HG03108 (cell line): ENCODE results near the gene KCNIP1.

Experiments used
- ATAC-seq: cut with Tn5 transposase; IDR thresholded peaks from one replicate; pipeline ENCODE4 v1.9.1; 2021; ENCODE audit warnings: moderate library complexity; ENCODE audit not compliant: unreplicated experiment

The KCNIP1 gene

DNA sequence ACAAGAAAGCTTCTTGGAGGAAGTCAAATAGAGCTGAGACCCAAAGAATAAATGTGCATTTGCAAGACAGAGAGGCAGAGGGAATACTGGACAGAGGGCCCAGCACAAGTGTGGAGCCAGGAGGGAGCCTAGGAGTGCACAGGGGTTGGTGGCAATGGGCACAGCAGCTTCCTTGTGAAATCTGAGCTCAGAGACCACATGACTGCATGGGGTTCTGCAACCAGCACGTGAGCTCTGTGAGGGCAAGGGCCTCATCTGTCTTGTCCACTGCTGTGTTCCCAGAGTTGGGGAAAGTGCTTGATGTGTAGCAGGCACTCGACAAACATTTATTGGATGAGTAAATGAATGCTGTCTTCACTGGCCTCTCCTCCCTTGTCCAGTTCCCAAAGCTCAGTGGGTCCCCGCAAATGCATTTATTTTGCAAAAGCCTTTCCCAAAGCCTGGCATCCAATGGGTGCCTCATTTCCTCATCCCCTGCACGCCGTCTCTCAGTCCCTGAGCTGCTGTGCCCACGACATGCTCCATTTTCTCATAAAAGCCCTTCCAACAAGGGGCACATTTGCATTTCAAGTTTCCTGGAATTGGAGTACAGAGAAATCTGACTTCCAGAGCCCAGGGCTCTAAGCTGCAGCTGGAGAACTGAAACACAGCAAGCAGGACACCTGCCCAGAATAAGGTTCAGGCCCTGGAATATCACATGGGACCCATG lies 58.5 kb downstream of the KCNIP1 start:
- no peak for ATAC-seq

- ATAC-seq: no peak
Observed at GRCh38 chr5:170562875-170563228, 59.0 kb downstream of the KCNIP1 start.

DNA sequence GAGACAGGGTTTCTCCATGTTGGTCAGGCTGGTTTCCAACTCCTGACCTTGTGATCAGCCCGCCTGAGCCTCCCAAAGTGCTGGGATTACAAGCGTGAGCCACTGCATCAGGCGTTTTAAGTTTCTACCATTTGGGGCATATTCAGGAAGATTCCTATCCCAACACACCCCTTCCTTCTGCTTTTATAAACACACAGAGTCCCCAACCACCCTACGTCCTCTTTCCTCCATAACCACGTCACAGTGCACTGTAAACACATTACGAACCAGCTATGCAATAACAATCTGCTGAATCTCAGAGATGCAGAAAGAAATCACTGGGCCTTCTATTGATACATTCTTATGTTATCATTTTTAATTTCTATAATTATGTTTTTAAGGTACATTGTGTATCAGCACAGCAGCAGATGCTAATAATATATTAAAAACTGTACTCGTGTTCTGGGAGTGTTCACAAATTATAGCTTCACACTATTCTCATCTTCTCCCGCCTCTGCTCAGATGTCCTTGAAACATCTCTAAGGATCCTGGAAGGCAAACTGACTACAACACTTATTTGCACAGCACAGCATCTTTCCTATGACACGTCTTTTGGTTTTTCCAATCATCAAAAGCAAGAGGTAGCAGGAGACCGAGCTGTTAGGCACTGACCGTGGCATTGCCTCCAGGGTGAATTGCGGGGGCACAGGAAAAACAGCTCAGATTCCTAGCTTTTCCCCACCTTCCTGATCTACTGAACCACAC lies 60.2 kb downstream of the KCNIP1 start:
- no peak for ATAC-seq

DNA sequence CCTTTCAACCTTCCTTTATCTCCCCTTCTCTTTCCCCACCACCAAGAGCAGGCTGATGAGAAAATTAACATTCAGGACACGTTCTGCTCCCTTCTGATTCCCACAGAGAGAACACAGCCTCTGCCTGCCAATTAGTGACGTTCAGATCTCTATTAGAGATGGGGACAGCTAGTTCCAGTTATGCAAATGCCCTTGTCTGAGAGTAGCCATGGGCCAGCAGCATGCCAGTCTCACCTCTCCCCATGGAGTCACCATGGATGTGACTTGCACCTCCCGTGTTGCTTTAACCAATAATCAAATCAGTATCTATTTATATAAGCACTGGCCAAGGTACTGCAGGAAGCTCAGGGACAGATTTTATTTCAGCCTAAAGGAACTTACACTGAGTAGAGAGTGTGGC lies 61.3 kb downstream of the KCNIP1 start:
- no peak for ATAC-seq

- no peak for ATAC-seq
Observed at GRCh38 chr5:170569101-170569500, 65.3 kb downstream of the KCNIP1 start.

DNA sequence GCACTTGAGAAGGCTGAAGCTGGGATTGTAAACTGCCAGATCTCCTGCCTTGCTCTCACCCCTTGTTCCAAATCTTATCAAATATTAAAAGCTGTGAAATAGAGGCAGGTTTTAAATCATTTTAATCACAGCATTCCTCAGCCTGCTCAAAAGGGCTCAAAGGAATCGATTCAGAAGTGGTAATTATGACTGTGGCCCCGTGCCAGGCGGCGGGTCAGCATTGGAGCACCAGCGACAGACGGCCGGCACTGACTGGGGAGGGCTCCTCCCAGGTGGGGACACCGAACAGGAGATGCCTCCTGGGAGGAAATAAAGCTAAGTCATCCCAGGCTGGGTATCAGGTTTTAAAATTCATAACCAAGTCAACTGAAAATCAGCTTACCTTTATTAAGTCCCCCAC lies 66.7 kb downstream of the KCNIP1 start:
- ATAC-seq: no peak

DNA sequence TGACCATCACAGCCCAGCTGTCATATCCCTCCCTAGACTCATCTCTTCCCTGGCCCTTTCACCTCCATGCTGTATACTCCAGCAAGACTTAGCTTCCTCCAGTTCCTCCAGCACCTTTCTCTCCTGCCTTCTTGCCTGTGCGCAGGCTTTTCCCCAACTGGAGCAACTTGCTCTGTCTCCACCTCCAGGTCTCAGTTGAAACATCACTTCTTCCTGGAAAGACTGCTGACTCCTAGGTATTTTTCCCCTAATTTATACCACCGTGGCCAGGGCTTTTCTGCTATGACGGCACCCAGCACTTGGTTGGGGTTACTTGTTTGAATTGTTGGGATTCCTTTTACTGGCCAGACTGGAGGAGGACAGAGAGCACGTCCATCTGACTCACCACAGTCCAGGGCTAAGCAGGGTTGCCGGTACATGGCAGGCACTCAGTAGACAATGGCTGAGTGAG lies 67.5 kb downstream of the KCNIP1 start:
- no peak for ATAC-seq

DNA sequence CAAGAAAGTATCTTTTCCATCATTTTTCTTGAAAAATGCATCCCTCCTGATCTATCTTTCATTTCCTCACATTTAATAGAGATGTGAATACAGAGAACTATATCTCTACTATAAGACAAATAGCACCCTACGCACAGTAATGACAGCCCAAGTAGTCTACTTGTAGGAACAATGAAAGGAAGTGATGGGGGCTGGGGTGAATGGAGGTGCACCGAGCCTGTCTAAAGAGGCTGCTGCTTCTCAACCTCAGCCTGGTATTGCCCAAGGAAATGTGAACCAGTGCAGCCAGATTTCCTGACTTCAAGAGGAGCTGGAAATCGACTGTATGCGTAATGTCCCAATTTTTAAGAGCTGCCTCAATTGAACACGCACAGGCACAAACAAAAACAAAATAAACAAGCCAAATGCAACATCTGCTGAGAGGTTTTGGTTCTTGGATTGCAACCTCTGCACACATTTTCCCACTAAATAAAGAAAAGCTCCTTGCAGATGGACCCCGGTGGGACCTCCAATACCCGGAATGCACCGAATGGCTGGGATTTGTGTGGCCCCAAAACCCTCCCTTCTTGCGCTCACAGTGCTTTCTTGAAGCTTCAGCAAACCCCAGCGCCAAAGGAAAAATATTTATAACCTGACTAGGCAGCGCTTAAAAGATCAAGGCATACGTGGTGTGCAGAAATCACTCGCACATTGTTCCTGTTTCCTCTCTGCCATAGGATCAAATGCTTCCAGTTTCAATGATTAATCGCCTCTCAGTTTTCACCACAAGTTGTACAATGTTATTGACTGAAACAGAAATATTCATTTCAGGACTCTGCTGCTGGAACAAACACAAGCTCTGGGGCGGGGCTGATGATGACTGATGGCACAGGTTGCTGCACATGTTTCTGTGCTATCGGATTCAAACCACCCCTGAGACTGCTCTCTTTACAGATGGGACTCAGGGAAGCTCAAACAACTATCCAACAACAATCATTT lies 68.3 kb downstream of the KCNIP1 start:
- peak; percentile 71 for ATAC-seq

- ATAC-seq: no peak
Observed at GRCh38 chr5:170573114-170573513, 69.3 kb downstream of the KCNIP1 start.

- ATAC-seq: no peak
Observed at GRCh38 chr5:170573660-170574059, 69.8 kb downstream of the KCNIP1 start.

DNA sequence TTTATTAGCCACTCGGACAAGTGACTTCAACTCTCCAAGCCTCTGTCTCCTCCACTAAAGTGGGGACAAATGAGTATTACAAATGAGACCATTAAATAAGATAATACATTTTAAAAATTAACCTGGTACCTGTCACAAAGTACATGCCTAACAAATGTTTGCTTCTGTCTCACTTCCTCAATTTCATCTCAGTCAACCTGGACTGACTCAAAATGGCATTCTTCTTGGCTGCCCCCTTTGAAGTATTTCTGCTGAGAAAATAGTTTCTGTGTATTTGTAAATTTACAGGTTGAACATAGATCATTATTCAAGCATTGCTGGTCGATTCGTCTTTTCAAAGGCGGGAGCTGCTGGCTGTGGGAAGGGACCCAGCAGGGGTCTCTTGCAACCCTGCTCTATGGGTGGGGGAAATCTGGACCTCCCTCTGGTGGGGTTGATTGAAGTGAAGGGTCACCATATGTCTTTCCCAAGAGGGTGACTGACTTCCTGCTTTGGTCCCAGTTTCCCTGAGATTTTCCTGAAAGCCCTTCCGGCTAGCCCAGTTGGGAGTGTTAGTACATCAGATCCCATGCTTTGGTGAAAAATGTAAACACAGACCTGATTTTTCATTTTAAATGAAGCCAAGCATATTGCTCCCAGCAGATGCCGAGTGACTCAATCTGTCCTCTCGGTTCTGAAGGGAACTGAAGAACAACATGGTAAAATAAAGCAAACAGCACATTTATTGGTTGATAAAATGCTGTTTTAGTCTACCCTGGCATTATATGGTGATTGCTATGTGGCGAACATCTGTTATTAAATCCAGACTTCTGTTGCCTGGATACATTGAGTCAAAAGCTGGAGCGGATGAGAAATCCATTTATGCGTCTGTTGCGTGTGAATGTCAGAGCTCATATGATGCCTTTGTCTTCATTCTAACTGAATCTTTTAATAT lies 73.0 kb downstream of the KCNIP1 start:
- ATAC-seq: no peak

GRCh38 chr5:170579601-170580000 lies 75.8 kb downstream of the KCNIP1 start:
- ATAC-seq: no peak

DNA sequence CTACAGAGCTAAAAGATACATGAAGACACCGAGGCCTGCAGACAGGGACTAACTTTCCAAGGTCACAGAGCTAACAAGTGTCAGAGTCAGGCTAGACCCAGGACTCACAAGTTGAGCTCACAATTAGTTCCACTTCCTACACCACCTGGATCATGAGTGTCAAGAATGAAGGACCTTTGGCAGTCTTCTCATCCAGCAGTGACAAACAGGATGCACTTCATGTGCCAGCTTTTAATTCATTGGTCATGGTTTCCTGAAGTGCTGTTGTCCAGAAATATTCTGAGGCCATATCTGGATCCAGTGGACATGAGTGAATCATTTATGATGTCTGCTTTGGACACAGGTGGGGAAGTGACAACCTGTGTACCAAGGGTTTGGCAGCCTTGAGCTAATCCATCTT lies 77.4 kb downstream of the KCNIP1 start:
- no peak for ATAC-seq

DNA sequence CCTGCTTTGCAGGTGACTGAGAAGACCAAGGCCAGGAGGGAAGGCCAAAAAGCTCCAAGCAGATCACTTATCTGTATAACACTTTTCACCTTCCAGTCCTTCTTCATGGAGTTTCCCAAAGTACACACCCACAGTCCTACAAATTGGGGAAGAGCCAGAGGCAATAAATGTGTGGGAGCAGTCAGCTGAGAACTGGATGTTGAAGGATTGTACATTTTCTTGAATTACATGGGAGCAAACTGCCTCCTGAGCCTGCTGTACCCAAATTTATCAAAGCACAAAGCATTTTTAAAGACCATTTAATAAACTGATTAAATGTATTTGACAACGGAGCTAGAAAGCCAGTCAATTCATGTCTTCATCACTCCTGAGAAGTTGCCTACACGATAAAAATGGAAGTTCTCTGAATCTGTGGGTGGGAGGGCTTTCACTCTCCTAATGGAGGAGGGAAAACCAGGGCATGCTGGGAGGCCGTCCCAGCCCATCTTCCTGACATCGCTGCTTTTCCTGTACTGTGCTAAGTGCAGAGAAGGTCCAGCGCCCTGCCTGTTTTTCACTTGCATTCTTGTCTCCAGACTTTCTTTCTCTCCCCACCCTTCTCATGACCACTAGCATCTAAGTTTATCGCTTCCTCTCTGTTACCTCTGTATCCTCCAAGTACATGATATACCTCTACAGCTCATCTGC lies 79.0 kb downstream of the KCNIP1 start:
- no peak for ATAC-seq

DNA sequence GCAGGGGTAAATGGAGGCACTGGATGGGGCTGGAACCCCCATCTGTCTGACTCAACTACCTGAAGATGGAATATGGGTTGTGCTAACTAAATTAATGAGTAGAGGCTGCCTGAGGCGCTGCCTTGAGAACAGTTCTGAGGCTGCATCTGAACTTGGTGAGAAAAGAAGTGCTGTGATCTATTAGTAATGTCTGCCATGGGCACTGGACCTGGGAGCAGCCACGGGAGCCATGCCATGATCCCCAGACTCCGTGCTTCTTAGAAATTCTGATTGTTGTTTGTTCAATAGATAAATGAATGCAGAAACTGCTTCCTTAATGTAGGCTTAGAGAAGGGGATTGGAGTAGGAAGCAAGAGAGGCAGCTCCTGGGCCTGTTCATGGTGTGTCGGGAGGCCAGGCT lies 80.2 kb downstream of the KCNIP1 start:
- no peak for ATAC-seq

GRCh38 chr5:170584450-170585058 lies 80.7 kb downstream of the KCNIP1 start:
- no peak for ATAC-seq

DNA sequence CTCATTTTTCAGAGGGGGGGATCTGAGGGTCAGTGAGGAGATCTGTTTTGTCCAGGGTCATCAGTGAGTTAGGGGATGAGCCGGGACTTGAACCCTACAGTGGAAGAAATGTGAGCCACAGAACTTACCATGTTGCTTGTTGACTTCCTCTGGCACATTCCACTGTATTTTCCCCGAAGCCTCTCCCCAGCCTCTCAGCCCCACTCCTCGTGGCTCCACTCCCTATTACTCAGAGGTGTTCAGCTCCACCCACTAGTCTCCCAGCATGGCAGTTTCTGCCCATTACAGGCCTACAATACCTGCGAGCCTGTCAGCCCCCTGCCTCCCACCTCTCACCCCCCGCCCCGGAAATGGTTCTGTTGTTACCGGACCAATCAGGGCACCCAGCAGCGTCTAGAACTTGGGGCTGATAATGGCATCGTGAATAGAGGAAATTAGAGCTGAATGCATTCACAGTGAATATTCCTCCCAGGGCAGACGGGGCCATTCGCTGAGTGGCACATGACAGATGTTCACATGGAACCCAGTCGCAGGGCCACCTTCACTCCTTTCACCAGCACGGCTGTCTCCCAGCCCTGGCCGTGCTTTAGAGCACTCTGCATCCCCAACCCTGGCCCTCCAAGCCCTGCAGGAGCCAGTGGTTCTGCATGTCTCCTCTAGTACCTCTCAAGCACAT lies 81.6 kb downstream of the KCNIP1 start:
- ATAC-seq: no peak

- no peak for ATAC-seq
Observed at GRCh38 chr5:170587808-170588207, 84.0 kb downstream of the KCNIP1 start.

DNA sequence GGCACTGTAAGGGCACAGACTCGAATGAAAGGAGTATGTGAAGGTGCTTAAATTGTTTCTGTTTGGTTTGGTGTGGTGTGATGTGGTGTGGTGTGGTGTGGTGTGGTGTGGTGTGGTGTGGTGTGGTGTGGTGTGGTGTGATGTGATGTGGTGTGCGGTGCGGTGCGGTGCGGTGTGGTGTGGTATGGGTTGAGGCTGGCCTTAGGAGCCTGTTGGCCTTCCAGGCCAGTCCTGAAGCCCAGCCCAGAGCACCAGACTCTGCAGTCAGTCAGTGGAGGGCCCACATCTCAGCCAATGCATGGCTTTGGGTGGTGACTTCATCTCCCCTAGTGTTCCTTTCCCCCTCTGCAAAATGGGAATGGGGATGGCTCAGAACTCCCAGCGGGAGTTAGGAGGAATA lies 85.8 kb downstream of the KCNIP1 start:
- no peak for ATAC-seq
